ENCODE measurements around the gene ACIN1. TPM values are rescaled to one million over a fixed set of nuclear protein-coding genes. Genes with fewer than 3 reads are reported as not detected.

ACIN1 gene
- total and polyA plus RNA-seq, 9 of the 15 experiments (the other 6 are each of a cell fraction or from before 2014, with no cell fraction given), result 5.0 to 196 (median 129) TPM

DNA sequence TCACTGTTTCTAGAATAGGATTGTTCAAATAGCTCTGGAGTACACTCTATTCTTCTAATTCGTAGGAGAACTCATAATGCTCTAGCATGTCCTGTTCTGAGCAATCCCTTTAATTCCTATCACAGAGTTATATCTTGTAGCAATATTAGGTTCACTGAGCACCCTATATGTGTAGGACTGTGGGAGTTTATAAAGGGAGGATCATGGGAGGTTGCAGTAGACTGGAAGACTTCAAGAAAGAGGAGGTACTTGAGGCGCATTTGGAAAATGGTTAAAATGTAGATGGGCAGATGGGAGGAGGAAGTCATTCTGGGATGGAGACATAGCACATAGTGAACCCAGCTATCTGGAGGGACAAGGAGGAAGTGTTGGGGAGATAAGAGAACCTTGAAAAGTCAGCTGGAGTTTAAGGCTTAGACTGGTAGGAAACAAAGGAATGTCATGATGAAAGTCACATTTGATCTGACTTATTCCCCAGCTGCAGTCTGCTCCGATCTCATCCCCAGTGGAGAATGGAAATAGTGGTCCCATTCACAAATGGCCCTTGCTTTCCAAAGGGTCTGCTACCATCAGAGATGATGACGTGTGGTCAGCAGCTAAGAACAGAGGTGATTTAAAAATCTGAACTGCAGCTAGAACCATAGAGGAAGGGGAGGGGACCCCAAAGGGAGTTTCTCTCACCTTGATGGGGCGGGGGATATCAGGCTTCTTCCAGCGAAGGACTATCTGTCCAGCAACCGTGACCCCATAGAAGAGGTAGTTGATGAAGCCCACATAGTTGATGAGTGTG, 34.2 kb upstream of the ACIN1 start (continued):
- TF ChIP-seq, protein P1, sequence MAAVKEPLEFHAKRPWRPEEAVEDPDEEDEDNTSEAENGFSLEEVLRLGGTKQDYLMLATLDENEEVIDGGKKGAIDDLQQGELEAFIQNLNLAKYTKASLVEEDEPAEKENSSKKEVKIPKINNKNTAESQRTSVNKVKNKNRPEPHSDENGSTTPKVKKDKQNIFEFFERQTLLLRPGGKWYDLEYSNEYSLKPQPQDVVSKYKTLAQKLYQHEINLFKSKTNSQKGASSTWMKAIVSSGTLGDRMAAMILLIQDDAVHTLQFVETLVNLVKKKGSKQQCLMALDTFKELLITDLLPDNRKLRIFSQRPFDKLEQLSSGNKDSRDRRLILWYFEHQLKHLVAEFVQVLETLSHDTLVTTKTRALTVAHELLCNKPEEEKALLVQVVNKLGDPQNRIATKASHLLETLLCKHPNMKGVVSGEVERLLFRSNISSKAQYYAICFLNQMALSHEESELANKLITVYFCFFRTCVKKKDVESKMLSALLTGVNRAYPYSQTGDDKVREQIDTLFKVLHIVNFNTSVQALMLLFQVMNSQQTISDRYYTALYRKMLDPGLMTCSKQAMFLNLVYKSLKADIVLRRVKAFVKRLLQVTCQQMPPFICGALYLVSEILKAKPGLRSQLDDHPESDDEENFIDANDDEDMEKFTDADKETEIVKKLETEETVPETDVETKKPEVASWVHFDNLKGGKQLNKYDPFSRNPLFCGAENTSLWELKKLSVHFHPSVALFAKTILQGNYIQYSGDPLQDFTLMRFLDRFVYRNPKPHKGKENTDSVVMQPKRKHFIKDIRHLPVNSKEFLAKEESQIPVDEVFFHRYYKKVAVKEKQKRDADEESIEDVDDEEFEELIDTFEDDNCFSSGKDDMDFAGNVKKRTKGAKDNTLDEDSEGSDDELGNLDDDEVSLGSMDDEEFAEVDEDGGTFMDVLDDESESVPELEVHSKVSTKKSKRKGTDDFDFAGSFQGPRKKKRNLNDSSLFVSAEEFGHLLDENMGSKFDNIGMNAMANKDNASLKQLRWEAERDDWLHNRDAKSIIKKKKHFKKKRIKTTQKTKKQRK (IDR thresholded peaks at IDR 0.05; ENCODE audit: borderline replicate concordance, low read depth, low read length), result no peak
- TF ChIP-seq ZNF644 (tag; IDR thresholded peaks at IDR 0.05; ENCODE audit: low read depth), result 0 out of 2 replicates have a peak, but pooled peaks have one; percentile 36
- no peak for TF ChIP-seq ZKSCAN8 (CRISPR knock-in tag; IDR thresholded peaks at IDR 0.05)
- TF ChIP-seq RAD51 (IDR thresholded peaks at IDR 0.05; ENCODE audit: borderline replicate concordance, low read depth), result no peak
- TF ChIP-seq POLR2AphosphoS5 (IDR thresholded peaks at IDR 0.05; ENCODE audit: control insufficient read depth, insufficient read depth, low read depth, low read length), result peak; percentile 37; the same call in 1 of the 2 replicates
- TF ChIP-seq, protein P2, sequence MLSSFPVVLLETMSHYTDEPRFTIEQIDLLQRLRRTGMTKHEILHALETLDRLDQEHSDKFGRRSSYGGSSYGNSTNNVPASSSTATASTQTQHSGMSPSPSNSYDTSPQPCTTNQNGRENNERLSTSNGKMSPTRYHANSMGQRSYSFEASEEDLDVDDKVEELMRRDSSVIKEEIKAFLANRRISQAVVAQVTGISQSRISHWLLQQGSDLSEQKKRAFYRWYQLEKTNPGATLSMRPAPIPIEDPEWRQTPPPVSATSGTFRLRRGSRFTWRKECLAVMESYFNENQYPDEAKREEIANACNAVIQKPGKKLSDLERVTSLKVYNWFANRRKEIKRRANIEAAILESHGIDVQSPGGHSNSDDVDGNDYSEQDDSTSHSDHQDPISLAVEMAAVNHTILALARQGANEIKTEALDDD (IDR thresholded peaks at IDR 0.05), result no peak
- TF ChIP-seq ZNF282 (CRISPR knock-in tag; IDR thresholded peaks at IDR 0.05), result no peak
- TF ChIP-seq JUND (IDR thresholded peaks at IDR 0.05; ENCODE audit: borderline replicate concordance, low read depth, low read length), result no peak; the same call in 1 of the 2 replicates
- peak; percentile 34; the same call in 1 of the 3 replicates for TF ChIP-seq JUND (tag; IDR thresholded peaks at IDR 0.05; ENCODE audit: borderline replicate concordance, low read depth, low read length)
- no peak for TF ChIP-seq POLR2B (IDR thresholded peaks at IDR 0.05; ENCODE audit: low read depth, partially characterized antibody)
- TF ChIP-seq ZBED1 (IDR thresholded peaks at IDR 0.05), result no peak
- no peak for TF ChIP-seq CBX1 (IDR thresholded peaks at IDR 0.05; ENCODE audit: low read depth)
- no peak for TF ChIP-seq HNRNPLL (IDR thresholded peaks at IDR 0.05; ENCODE audit: low read depth, low read length, poor library complexity, severe bottlenecking)
- no peak for TF ChIP-seq HDGF (IDR thresholded peaks at IDR 0.05)
- no peak for TF ChIP-seq GABPB2 (CRISPR knock-in tag; conservative IDR thresholded peaks at IDR 0.05)
- TF ChIP-seq CBX5 (IDR thresholded peaks at IDR 0.05; ENCODE audit: borderline replicate concordance, low read depth), result no peak
- no peak for TF ChIP-seq SP2 (IDR thresholded peaks at IDR 0.05; ENCODE audit: extremely low read depth, low read depth, low read length, poor library complexity, severe bottlenecking)
- TF ChIP-seq HSF4 (CRISPR knock-in tag; IDR thresholded peaks at IDR 0.05; ENCODE audit: borderline replicate concordance), result no peak
- TF ChIP-seq ZNF197 (CRISPR knock-in tag; IDR thresholded peaks at IDR 0.05; ENCODE audit: low read depth), result peak; percentile 64; the same call in 1 of the 2 replicates
- TF ChIP-seq FOXK2 (conservative IDR thresholded peaks at IDR 0.05 in 1 of 2, IDR thresholded peaks at IDR 0.05 in 1 of 2; ENCODE audit: low read depth in 2 of 2), result 0 out of 4 replicates have a peak, but pooled peaks of 1 of the 2 experiments have one; percentile 28
- TF ChIP-seq CREM (IDR thresholded peaks at IDR 0.05; ENCODE audit: low read depth), result no peak
- TF ChIP-seq, protein P3, sequence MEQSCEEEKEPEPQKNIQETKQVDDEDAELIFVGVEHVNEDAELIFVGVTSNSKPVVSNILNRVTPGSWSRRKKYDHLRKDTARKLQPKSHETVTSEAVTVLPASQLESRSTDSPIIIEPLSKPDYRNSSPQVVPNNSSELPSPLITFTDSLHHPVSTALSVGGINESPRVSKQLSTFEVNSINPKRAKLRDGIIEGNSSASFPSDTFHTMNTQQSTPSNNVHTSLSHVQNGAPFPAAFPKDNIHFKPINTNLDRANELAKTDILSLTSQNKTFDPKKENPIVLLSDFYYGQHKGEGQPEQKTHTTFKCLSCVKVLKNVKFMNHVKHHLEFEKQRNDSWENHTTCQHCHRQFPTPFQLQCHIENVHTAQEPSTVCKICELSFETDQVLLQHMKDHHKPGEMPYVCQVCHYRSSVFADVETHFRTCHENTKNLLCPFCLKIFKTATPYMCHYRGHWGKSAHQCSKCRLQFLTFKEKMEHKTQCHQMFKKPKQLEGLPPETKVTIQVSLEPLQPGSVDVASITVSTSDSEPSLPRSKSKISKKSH (CRISPR knock-in tag; IDR thresholded peaks at IDR 0.05), result no peak

All from K562 (cell line).